ENCODE measurements around the gene BRME1.

GRCh38 chr19:13884726-13885591 lies 21.0 kb downstream of the BRME1 start:
- no peak for TF ChIP-seq EZH2 (IDR thresholded peaks at IDR 0.05; ENCODE audit: borderline replicate concordance)
- no peak for TF ChIP-seq CTCF (IDR thresholded peaks at IDR 0.05; ENCODE audit: poor library complexity)
- TF ChIP-seq EZH2phosphoT487 (IDR thresholded peaks at IDR 0.05; ENCODE audit: low read depth, severe bottlenecking, unreplicated experiment): no peak
